Measurements from ENCODE around the gene PLXDC2.

GRCh38 chr10:20109613-20110012 lies 293.4 kb downstream of the PLXDC2 start:
- TF ChIP-seq CTCF (IDR thresholded peaks at IDR 0.05) (no peak), MAX (IDR thresholded peaks at IDR 0.05) (no peak), POLR2A (IDR thresholded peaks at IDR 0.05; ENCODE audit: low read length) (no peak), ESRRA (IDR thresholded peaks at IDR 0.05; ENCODE audit: borderline replicate concordance, low read length) (no peak), CHD2 (IDR thresholded peaks at IDR 0.05; ENCODE audit: low read length, partially characterized antibody) (no peak)

All from A549 (cell line).